Vagina (tissue), 2 donors: ENCODE data around the gene TMEM30B.

Experiments
- POLR2A ChIP-seq, 2 donors: fragments of 450-650 bp; IDR thresholded peaks; one replicate each; pipeline ENCODE4 v1.6.1; 2017; ENCODE audit warnings: antibody characterized with exemption in 2 of 2, mild to moderate bottlenecking in 2 of 2, moderate library complexity in 2 of 2
- POLR2AphosphoS5 ChIP-seq, 2 donors: sonication (generic); formaldehyde crosslinking; IDR thresholded peaks; one replicate each; pipeline ENCODE4 v1.9.0; 2017; ENCODE audit warnings: antibody characterized with exemption in 2 of 2, mild to moderate bottlenecking in 2 of 2, low read depth in 1 of 2; ENCODE audit not compliant: insufficient read depth in 1 of 2
- TF ChIP-seq, protein P1 (sequence below), 3 experiments: fragments of 450-650 bp in 2 of 3; fragments of 200-600 bp in 1 of 3; sonication (generic) in 1 of 3; IDR thresholded peaks; one replicate each; pipeline ENCODE4 v1.5.1; 2017 to 2019; ENCODE audit warnings: antibody characterized with exemption in 3 of 3, mild to moderate bottlenecking in 2 of 3, moderate library complexity in 2 of 3

DNA sequence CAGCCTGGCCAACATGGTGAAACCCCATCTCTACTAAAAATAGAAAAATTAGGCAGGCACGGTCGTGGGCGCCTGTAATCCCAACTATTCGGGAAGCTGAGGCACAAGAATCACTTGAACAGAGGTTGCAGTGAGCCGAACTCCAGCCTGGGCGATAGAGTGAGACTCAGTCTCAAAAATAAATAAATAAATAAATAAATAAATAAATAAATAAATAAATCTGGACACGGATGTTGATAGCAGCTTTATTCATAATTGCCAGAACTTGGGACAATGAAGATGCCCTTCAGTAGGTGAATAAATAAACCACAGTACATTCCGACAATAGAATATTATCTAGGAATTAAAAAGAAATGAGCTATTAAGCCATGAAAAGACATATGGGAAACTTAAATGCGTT is 31.1 kb downstream of the TMEM30B start:
- TF ChIP-seq, protein P1, sequence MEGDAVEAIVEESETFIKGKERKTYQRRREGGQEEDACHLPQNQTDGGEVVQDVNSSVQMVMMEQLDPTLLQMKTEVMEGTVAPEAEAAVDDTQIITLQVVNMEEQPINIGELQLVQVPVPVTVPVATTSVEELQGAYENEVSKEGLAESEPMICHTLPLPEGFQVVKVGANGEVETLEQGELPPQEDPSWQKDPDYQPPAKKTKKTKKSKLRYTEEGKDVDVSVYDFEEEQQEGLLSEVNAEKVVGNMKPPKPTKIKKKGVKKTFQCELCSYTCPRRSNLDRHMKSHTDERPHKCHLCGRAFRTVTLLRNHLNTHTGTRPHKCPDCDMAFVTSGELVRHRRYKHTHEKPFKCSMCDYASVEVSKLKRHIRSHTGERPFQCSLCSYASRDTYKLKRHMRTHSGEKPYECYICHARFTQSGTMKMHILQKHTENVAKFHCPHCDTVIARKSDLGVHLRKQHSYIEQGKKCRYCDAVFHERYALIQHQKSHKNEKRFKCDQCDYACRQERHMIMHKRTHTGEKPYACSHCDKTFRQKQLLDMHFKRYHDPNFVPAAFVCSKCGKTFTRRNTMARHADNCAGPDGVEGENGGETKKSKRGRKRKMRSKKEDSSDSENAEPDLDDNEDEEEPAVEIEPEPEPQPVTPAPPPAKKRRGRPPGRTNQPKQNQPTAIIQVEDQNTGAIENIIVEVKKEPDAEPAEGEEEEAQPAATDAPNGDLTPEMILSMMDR (IDR thresholded peaks at IDR 0.05): no peak
- TF ChIP-seq POLR2AphosphoS5 (IDR thresholded peaks at IDR 0.05; ENCODE audit: insufficient read depth in 1 of 2, low read depth in 1 of 2) (no peak), POLR2A (IDR thresholded peaks at IDR 0.05) (no peak)
